ENCODE measurements around the gene RXRG.

Gene RXRG

GRCh38 chr1:165408518-165408917 is 36.4 kb downstream of the RXRG start:
- DNase-seq = no peak

DNA sequence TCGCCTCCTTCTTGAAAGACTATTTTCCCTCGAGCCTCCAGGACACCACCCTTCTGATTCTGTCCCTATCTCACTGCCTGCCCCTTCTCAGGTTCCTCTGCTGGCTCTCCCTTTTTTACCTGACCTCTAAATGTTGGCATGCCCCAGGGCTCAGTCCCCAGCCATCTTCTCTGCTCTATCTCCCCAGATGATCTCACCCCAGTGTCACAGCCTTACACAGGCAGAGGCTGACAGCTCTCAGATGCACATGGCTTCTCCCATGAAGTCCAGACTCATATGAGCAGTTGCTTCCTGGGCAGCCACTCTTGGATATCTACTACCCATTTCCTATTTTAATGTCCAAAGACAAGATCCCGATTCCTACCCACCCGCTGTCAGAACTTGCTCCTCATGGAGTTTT is 37.5 kb downstream of the RXRG start:
- DNase-seq = no peak

DNA sequence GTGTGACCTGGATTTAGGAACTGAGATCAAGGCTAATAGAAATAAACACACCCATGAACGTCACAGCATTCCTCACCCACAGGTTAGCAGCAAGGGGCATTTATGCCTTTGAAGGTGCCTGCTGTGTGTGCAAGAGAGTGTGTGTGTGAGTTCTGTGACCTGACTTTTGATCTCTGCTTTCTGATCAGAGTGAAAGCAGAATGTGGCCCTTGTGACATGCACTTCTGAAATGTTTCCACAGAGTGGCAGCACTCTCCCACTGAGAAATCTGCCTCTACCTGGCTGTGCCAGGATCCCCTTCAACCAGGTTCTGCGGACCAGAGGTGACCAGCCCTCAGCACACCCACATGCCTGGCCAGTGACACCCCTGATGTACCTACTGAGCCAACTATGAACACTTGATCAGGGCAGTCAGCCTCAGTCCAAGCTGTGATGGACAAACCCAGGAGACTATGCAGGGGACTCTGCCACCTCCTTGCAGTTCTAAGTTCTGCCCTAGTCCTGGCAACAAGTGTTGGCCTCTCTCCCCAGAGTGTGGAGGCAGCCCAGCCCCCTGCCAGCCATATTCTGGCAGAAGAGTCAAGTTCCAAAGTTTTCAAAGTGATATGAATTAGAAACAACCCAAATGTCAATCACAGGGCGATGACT is 41.0 kb downstream of the RXRG start:
- peak in 1 of 2 experiments; percentile 10 for DNase-seq

DNA sequence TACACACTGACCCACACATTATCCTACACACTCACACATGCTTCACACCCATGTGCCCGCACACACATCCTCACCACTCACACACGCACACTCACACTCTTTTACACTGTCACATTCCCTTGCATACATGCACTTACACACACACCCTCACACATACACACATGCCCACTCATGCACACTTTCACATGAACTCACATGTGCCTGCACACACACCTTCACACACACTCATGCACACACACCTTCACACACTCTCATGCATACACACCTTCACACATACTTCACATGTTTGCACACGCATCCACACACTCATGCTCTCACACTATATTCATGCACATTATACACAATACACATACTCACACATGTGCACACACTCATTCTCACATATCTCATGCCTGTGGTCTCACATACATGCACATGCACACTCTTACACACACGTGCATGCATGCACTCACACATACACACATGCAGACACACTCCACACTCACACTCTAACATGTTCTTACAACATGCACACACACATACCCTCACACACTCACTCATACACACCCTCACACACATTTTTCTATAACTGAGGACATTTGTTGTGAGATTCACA is 42.3 kb downstream of the RXRG start:
- DNase-seq = no peak

DNA sequence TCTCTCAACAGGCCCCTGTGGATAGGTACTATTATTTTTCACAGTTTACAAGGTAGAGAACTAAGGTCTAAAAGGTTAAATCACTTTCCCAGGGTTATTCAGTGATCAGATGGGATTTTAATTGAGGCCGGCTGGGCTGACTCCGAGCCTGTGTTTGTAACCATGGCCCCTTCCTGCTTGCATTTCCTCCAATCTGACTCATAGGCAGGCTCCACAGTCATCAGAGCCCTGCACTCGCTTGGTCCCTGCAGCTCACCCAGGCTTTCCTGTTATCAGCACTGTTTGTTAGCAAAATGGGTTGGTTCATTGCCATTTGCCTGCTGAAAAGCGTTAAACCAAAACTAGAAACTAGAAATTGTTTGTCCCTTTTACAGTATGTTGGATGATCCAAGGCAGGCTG is 47.0 kb downstream of the RXRG start:
- DNase-seq = no peak

- DNase-seq = no peak
Observed at GRCh38 chr1:165395901-165396300, 49.0 kb downstream of the RXRG start.

DNA sequence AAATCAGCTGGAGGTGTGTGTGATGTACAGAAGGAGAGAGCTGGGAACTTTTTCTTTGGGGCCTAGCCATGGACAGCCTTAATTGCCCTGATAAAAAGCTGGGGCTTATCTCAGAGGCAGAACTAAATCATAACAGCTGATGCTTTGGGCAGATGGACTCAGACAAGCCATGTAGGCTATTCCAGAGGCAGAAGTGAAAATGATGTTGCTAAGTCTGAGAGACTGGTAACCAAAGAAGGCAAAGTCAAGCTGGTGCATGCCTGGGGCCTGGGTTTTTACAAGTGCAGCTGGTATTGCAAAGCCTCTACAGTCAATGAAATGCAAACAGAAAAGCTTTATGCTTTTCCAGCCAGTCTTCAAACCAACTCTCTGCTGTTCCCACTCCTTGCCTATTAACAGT is 49.4 kb downstream of the RXRG start:
- no peak for DNase-seq

DNA sequence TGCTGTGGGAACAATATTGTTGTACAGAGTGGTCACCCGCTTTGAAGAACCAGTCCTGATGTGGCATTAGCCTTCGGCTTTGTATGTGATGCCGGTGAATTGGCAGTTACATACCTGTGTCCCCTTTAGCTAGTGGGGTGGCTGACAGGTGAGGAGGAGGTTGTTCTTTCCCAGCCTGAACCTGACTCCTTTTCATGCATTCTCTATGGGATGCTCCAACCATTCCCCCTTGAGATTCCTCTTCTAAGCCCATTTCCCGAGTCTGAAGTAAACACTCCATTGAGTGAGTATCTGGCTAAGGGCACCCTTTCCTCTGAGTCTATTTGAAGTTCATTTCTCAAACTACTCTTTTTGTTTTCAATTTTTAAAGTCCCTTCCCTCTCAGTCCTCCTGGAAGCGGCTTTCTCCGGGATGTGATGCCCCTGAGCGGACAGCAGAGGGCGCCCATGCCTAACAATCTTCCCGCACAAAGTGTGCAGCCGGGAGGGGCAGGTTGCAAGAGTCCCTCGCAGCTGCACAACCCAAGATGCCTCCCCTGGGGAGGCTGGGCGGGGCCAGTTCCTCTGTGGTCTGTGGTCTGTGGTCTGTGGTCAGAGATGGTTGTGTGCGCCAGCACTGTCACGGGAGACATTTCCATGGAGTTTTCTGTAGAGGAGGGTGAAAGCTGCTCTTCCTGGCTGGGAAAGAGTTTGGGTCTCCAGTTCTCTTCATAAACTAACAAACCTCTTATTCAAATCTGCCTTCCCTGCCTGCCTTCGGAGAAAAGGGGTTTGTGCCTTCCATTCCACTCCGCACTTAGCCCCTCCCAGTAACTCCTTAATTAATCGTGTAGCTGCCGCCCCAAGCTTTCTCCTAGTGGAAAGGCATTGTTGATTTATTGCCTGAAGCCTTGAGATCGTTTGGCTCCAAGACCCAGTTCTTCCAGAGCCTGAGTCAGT is 52.0 kb downstream of the RXRG start:
- peak; percentile 72 to 84 for DNase-seq

- no peak for DNase-seq
Observed at GRCh38 chr1:165389609-165390008, 55.3 kb downstream of the RXRG start.

DNA sequence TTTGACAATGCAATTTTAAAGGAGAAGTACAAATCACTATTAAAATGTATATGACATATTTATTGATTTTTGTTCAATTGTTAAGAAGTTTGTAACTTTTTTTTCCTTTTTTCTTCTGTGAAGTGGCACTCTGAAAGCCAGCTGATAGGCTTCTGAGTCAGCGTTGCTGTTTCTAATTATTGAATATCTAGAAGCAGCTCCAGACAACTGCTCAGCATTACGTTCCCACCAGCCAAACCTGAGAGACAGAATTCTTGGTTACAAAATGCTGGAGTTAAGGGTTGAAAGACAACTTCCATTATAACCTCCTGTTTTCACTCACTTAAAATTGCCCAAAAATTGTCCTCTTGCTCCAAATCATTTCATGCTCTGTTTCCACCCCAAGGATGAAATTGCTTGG is 57.0 kb downstream of the RXRG start:
- no peak for DNase-seq

- DNase-seq = no peak
Observed at GRCh38 chr1:165387505-165387904, 57.4 kb downstream of the RXRG start.

DNA sequence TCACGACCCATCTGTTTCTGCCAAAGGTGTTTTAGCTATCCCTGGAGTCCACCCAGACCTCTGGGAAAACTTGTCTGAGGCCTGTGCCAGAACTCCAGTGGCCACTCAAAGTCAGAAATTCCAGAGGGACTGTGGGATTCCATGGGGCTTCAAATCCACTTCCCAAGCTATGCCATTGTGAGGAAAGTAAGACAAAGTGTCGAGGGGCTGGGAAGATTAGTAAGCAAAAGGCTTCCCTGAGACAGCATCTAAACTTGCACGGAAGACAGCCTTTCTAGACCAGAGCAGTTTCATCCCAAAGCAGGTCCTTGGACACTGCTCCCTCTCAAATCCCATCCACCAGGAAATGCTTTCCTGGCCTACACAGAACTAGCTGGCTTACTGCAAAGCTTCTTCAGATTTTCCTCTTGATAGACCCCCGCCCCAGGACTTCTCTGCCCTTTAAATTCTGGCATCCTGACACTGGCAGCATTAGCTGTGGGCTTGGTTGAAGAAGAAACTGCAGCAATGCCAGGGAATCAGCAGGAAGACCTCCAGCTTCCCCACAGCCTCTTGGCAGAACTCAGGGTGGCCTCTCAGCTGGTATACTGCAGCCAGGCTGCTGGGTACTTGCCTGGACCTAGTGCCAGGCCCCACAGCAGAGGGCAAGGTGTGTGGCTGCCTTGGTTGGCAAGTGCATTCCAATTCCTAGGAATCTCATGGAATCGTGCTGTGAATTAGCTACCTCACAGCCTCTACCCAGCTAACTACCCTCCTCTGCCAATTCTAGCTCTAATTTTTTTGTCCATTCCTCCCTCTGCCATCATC is 61.1 kb downstream of the RXRG start:
- DNase-seq = no peak

DNA sequence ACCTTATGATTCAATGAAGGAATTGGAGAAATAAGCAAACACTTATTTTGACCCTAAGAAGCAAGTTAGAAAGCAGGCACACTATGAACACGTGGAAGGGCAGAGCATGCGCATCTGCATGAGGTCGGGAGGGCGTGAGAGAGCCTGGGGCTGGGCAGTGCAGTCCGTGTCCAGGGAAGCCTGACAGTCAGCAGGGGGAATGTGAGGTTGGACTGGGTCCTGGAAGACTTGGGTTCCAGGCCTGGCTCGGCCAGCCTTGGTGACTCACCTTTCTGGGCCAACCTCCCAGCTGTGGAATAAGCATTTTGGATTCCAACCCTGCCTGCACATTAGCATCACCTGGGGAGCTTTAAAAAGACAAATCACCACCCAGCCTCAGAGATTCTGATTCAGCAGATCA is 61.9 kb downstream of the RXRG start:
- no peak for DNase-seq

GRCh38 chr1:165381745-165382505 is 63.0 kb downstream of the RXRG start:
- no peak for DNase-seq

GRCh38 chr1:165376811-165377311 is 68.1 kb downstream of the RXRG start:
- no peak for DNase-seq

DNA sequence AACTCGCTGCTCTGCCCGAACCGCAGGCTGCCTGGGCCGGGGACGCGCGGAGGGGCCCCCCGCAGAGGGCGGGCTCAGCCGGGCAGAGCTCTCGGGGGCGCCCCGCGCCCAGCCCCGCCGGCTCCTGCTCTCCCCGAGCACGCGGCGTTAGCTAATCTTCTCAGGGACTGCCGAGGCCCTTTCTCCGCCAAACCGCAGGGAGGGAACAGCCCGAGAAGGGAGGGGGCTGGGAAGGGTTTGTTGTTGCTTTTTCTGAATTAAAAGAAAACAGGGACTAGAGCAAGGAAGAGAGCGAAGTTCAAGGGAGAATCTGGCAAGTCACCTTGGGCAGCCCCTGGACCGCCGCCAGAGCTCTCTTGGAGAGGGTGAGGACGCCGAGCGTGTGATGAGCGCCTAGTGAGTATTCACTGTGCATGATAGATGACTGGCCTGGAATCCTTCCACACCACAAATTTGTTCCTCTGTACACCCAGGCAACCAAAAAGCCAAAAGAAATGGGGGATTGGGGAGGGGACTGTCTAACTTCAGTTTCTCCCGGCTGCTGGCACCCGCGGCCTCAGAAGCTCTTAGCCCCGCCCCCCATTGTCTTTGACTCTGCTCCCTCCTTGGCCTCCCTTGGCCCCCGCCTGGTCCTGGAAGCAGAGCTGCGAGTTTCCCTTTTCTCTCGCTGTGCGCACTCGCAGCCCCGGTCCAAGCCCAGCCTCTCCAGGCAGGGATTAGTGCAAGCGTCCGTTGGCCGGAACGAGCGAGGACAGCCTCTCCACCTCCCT is 68.7 kb downstream of the RXRG start:
- DNase-seq = peak; percentile 5 to 30

DNA sequence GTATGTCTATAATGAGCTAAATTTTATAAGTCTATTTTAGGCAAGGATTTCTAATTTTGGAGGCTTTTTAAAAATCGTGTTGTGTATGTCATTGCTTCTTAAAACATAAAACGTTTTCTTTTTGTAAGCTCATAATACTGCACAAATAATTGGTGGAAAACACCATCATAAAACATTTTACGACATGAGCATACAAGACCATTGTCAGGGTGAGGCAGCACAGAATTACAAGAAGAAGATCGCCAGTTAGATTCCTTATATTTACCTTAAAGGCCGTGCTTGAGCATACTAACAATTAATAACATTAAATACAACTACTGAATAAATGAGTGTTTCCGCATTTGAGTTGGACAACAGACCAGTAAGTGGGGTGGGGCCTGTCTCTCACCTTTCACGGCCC is 69.3 kb downstream of the RXRG start:
- no peak for DNase-seq

DNA sequence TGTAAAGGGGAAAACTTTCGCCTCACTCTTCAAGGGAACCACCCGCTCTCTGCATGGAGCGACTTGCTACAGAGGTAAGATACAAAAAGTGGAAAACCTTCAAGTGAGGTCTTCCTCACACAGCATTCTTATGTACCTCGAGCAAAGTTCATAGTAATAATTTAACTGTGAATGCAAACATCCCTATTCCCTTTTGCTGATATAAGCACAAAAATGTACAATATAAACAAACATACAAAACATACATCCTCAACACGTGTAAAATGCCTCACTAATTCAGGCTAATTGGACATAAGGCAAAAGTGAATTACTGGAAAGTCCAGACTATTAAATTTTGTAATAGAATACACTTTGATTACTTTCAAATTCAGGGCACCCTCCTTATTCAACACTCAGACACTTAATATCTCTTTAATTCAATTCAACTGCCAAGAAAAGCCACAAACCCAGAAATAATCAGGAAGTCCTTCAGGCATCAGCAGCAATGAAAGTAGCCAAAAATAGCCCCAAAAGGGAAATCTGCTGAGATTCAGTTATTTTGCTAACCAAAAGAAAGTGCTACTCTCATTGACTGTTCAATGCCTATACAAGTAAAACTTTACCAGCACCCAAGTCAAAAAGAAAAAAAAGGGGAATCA is 73.2 kb downstream of the RXRG start:
- DNase-seq = no peak

- peak; percentile 17 to 51 for DNase-seq
Observed at GRCh38 chr1:165369255-165369848, 75.6 kb downstream of the RXRG start.

DNA sequence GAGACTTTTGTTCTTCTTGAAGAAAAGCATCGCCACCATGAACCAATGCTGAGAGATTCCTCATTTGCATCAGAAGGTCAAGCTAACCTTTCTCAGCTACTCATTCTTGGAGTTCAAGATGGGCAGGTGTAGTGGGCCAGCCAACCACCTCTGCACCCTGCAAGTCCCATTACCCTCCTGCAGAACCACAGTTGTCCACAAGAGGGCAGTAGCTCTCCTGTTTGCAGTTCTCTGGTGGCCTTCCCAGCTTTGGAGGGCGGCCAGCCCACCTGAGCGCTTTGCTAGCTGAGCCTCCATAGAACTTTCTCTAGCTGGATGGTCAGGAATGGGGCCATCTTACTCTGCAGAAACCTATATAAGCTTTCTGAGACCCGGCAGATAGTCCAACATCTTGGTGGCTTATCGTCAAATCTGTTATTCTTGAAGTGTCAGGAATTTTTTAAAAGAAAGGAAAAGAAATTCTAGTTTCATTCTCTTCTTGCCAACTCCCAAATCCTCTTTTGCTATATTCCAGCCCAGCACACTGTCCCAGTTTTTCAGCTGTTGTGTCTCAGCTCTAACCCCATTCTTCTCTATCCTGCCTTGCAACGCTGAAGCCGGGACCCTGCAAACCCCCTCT is 77.4 kb downstream of the RXRG start:
- DNase-seq = peak; percentile 64 to 74

Measured in stimulated activated CD4-positive, alpha-beta T cell treated with anti-CD3 and anti-CD28 coated beads, Interleukin-4, amount 100 ng/mL, for 4 hours (primary cell).